ENCODE measurements around the gene PCED1A.

Gene PCED1A

DNA sequence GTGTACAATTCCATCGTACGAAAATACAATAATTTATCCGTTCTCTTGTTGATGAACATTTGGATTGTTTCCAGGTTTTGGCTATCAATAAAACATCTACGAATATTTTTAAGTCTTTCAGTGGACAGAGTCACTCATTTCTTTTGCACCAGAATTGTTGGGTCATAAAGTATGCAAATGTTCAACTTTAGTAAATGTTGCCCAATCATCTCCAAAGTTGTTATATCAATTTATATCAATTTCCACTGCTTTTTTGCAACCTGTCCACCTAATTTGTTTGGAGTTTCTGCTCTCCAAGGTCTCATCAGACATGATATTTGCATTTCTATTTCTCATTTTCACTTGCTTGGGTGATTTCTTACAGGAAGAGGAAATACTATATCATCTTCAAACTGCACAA is 13.8 kb downstream of the PCED1A start:
- H3K9ac ChIP-seq (ENCODE audit: low read length), result no peak overlapping the region
- no peaks in the 10 kb centered on the region for H3K79me2 ChIP-seq (ENCODE audit: insufficient read depth, low read length)
- TF ChIP-seq, protein P1, sequence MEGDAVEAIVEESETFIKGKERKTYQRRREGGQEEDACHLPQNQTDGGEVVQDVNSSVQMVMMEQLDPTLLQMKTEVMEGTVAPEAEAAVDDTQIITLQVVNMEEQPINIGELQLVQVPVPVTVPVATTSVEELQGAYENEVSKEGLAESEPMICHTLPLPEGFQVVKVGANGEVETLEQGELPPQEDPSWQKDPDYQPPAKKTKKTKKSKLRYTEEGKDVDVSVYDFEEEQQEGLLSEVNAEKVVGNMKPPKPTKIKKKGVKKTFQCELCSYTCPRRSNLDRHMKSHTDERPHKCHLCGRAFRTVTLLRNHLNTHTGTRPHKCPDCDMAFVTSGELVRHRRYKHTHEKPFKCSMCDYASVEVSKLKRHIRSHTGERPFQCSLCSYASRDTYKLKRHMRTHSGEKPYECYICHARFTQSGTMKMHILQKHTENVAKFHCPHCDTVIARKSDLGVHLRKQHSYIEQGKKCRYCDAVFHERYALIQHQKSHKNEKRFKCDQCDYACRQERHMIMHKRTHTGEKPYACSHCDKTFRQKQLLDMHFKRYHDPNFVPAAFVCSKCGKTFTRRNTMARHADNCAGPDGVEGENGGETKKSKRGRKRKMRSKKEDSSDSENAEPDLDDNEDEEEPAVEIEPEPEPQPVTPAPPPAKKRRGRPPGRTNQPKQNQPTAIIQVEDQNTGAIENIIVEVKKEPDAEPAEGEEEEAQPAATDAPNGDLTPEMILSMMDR (IDR thresholded peaks at IDR 0.05; ENCODE audit: low read length), result no peak
- no peak for TF ChIP-seq EZH2 (IDR thresholded peaks at IDR 0.05; ENCODE audit: borderline replicate concordance, low read length)
- no peaks in the 10 kb centered on the region for H4K20me1 ChIP-seq (ENCODE audit: insufficient read depth, low read length)
- H3K4me1 ChIP-seq (ENCODE audit: insufficient read depth, low read length, severe bottlenecking), result no peaks in the 10 kb centered on the region
- no peaks in the 10 kb centered on the region for H3F3A ChIP-seq (ENCODE audit: insufficient read depth, low read length)
- no peaks in the 10 kb centered on the region; the same call in 1 of the 2 replicates for H3K27me3 ChIP-seq (ENCODE audit: insufficient read depth, low read length)
- H3K36me3 ChIP-seq (ENCODE audit: insufficient read depth, low read length), result no peaks in the 10 kb centered on the region
- H3K4me2 ChIP-seq (ENCODE audit: low read length), result no peak overlapping the region
- H3K27ac ChIP-seq (ENCODE audit: low read depth, low read length, poor library complexity, severe bottlenecking), result no peak overlapping the region
- no peak overlapping the region for H3K4me3 ChIP-seq (ENCODE audit: low read depth, low read length, poor library complexity, severe bottlenecking)
- H2AFZ ChIP-seq (ENCODE audit: low read length), result no peak overlapping the region
- H3K9me3 ChIP-seq (ENCODE audit: low read length), result no peaks in the 10 kb centered on the region
- no peaks in the 10 kb centered on the region for H3K9me2 ChIP-seq (ENCODE audit: low read depth, low read length)

DNA sequence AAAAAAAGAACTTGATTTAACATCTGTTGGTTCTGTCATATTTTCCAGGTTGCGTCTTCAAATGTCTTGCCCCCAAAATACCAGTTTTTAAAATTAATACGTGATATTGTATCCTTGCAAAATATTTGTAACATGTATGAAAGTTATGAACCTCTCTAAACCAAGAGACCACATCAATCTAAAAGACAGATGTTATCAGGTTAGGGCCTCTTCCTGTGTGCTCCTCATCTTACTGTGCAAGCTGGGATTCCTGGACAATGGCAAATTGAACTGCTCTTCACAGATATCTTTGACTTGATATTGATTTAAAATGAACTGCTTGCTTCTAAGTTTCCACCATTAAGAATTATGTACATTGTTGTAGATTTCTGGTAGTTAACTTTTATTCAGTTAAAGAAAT is 14.7 kb downstream of the PCED1A start:
- Histone ChIP-seq H3F3A (ENCODE audit: insufficient read depth, low read length) (no peaks in the 10 kb centered on the region), H3K9ac (ENCODE audit: low read length) (no peak overlapping the region), H3K79me2 (ENCODE audit: insufficient read depth, low read length) (no peaks in the 10 kb centered on the region), H3K9me3 (ENCODE audit: low read length) (no peaks in the 10 kb centered on the region), H3K9me2 (ENCODE audit: low read depth, low read length) (no peaks in the 10 kb centered on the region), H2AFZ (ENCODE audit: low read length) (no peak overlapping the region), H3K4me2 (ENCODE audit: low read length) (no peak overlapping the region), H3K27me3 (ENCODE audit: insufficient read depth, low read length) (no peaks in the 10 kb centered on the region; the same call in 1 of the 2 replicates), H3K36me3 (ENCODE audit: insufficient read depth, low read length) (no peaks in the 10 kb centered on the region), H3K27ac (ENCODE audit: low read depth, low read length, poor library complexity, severe bottlenecking) (no peak overlapping the region), H3K4me3 (ENCODE audit: low read depth, low read length, poor library complexity, severe bottlenecking) (no peak overlapping the region), H3K4me1 (ENCODE audit: insufficient read depth, low read length, severe bottlenecking) (no peaks in the 10 kb centered on the region), H4K20me1 (ENCODE audit: insufficient read depth, low read length) (no peaks in the 10 kb centered on the region)
- TF ChIP-seq, protein P1 (IDR thresholded peaks at IDR 0.05; ENCODE audit: low read length), result no peak
- TF ChIP-seq EZH2 (IDR thresholded peaks at IDR 0.05; ENCODE audit: borderline replicate concordance, low read length), result no peak

DNA sequence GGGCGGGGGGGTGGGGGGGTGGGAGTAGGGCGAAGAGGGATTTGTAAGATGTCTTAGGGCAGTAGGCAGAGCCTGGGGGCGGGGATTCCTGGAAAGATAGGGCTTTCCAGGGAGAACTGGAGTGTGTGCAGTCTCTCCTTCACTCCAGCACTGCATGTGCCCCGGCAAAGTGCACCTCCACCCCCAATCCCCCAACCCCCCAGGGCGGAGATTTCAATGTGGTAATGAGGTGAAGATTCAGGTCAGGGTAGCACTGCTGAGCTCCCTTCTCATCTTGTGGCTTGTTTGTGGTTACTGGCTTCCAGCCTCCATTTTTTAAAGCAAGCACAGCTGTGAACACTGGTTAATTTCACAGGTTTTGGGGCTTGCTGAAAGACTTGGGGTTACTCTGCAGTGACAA is 18.4 kb downstream of the PCED1A start:
- no peak overlapping the region for H3K4me2 ChIP-seq (ENCODE audit: low read length)
- no peaks in the 10 kb centered on the region for H3K79me2 ChIP-seq (ENCODE audit: insufficient read depth, low read length)
- no peaks in the 10 kb centered on the region; the same call in 1 of the 2 replicates for H3K27me3 ChIP-seq (ENCODE audit: insufficient read depth, low read length)
- H3K9me3 ChIP-seq (ENCODE audit: low read length), result no peaks in the 10 kb centered on the region
- TF ChIP-seq EZH2 (IDR thresholded peaks at IDR 0.05; ENCODE audit: borderline replicate concordance, low read length), result no peak
- no peak overlapping the region for H3K4me3 ChIP-seq (ENCODE audit: low read depth, low read length, poor library complexity, severe bottlenecking)
- no peaks in the 10 kb centered on the region for H3K9me2 ChIP-seq (ENCODE audit: low read depth, low read length)
- no peak overlapping the region for H3K27ac ChIP-seq (ENCODE audit: low read depth, low read length, poor library complexity, severe bottlenecking)
- H3K9ac ChIP-seq (ENCODE audit: low read length), result no peak overlapping the region
- no peaks in the 10 kb centered on the region for H4K20me1 ChIP-seq (ENCODE audit: insufficient read depth, low read length)
- no peak overlapping the region for H2AFZ ChIP-seq (ENCODE audit: low read length)
- no peaks in the 10 kb centered on the region for H3K4me1 ChIP-seq (ENCODE audit: insufficient read depth, low read length, severe bottlenecking)
- H3F3A ChIP-seq (ENCODE audit: insufficient read depth, low read length), result no peaks in the 10 kb centered on the region
- H3K36me3 ChIP-seq (ENCODE audit: insufficient read depth, low read length), result no peaks in the 10 kb centered on the region

Measured in OCI-LY1 (cell line).